ENCODE results near the gene POTEJ.
A peak's percentile ranks its signal among the peaks of the same experiment; 100 is the strongest.
"Not testable (repeated sequence)": the region's sequence is repeated elsewhere in the genome, so short reads cannot be mapped to it uniquely, and the experiment has no call there.

The POTEJ gene

DNA sequence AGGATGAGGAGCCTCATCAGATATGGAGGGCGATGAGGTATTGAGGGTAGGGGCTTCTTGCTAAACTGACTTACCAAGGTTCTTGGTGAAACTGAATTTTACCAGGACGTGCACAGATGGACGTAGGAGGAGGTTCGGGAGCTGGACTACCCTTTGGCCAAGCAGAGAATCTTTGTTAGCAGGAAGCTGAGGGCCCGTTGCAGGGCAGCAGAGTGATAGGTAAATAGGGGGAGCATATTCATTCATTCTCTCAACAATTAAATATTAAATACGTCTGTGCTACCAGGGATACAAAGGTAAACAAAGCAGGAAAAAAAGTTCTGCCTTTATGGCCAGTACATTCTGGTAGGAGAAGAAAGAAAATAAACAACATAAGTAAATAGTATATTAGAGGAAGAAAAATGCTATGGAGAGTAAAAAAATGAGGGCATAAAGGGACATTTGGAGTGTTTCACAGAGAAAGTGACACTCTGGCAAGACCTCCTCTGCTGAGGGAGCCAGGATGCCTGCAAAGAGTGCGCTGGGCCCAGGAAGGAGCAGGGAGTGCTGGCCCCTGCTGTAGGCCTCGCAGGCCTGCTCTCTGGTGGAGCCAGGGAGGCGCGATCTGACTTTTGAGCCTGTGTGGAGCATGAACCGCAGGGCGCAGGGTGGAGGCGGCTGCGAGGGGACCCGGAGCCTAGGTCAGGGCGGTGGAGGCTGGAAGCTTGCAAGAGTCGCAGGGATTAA is 2.8 kb upstream of the POTEJ start:
- DNase-seq: not testable (repeated sequence)

DNA sequence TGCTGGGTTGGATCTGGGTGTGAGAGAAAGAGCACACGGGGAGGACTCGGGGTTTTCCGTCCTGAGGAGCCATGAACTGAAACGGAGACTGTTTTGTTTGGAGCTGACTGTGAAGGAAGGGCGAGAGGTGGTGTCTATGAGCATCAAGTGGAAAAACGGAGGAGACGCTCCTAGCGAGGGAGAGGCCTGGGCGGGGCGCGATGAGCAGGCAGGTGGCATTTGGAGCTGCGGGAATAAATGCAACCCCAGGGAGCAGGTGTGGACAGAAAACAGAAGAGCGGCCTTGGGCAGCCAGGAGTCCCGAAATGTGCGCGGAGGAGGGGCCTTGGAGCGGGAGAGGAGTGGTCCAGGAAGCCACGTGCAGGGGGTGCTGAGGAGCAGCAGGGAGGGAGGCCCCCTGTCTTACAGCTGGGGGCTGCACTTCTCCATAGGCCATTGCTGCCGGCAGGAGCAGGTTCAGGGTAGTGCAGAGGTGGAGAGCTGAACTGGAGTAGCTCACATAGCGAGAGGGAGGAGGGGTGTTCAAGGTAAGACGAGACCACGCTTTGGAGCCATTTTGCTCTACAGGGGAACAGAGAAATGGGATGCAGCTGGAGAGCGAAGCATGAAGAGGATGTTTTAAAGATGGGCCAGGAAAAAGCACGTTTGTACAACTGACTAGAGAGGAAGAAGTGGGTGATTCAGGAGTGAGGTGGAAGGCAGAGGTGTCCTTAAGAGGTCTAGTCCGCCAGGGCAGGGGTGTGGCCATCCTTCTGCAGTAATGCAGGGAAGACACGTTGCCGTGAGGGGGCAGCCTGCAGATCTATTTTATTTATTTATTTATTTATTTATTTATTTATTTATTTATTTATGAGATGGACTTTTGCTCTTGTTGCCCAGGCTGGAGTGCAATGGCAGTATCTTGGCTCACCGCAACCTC is 2.0 kb upstream of the POTEJ start:
- not testable (repeated sequence) for DNase-seq

DNA sequence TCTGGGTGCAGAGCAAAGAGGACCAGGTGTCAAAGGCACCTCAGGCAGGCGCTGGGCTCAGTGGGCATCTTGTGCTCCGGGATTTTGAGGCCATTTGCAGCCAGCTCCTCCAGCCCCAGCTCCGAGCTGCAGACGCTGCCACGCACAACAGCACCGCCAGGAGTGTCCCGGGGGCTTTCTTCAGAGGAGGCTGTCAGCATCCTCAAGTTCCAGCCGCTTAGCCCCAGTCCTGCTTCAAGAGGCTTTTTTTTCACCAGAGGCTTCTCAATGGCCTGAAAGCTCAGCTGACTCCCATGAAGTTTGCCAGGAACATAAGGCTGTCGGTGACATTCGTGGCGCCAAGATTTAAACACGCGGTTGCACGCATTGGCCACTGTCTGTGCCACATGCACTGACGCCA is 754 bp upstream of the POTEJ start:
- not testable (repeated sequence) for DNase-seq

DNA sequence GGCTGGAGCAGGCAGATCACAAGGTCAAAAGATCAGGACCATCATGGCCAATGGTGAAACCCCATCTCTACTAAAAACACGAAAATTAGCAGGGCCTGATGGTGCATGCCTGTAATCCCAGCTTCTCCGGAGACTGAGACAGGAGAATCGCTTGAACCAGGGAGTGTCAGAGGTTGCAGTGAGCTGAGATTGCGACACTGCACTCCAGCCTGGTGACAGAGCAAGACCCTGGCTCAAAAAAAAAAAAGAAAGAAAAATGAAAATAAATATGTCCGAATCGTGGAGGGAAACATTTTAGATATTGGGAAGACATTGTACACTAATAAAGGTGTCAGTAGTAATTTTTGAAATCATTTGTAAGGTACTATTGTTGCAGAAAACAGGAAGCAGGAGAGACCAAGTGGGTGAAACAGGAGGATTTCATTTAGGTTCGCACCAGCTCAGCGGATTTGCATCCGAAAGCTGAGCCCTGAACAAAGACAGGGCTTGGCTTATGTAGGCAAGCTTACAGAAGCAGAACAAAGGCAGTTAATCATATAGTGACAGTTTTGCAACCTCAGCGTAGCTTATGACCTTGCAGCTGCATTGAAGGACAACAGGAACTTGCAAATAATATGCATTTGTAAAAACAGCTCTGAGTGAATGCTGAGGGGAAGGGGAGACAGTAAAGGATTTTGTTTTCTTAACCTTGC is 17.7 kb downstream of the POTEJ start:
- DNase-seq: not testable (repeated sequence)

DNA sequence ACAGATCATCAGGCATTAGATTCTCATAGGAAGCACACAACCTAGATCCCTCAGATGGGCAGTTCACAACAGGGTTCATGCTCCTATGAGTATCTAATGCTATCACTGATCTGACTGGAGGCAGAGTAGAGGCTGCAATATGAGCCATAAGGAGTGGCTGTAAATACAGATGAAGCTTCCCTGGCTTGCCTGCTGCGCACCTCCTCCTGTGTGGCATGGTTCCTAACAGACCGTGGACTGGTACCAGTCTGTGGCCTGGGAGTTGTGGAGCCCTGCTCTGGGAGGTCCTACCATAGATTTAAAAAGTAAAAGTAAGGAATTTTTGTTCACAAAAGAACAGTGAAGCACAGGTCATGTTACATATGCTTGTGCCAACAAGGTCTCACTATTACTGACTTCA is 27.7 kb downstream of the POTEJ start:
- DNase-seq: not testable (repeated sequence)

DNA sequence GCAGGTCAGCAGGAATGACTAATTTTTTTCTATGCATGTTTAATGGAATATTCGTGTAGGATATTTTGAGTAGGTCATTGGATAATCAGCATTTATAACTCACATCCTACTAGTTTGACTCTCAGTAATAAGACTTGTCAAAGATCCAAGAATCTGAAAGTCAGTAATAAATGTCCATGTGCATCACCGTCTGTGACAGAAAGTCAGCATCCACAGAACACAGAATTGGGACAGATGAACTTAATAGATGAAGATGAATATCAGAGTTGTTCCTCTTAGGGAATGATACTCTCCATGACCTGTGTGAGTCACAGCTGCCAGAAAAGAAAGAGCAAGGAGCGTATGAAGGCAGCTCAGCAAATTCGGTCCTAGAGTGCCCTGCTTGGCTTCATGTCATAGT is 30.4 kb downstream of the POTEJ start:
- DNase-seq: not testable (repeated sequence)

DNA sequence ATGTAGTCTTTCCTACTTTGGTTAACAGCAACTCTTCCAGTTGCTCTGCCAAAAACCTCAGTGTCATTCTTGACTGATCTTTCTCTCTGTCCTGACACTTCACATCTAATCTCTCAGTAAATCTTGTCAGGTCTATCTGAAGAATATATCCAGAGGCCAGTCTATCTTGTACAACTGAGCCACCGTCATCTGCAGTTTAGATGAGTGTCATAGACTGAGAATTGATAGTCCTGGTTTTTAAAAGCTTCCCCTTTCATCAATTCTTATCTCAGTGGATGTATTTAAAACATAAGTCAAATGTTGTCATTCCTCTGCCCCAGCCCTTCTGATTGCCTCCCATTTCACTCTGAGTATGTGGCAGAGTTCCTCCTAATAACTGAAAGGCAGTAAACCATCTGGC is 38.0 kb downstream of the POTEJ start:
- not testable (repeated sequence) for DNase-seq

DNA sequence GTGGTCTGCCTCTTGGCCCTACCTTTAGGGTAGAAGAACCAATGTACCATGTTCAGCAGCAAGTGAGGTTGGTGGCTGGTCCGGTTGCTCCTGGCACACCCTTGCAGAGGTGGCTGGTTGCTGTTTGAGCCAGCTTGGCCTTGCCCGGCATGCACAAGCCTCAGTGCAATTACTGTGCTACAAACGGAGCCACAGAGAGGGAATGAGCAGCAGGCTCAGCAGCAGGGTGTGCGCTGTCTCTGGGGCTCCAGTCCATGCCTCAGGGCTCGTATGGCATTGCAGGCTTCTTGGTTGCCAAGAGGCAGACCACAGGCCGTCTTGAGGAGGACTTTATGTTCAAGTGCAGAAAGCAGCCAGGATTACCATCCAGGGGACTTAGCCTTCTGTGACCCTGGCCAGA is 53.3 kb downstream of the POTEJ start:
- not testable (repeated sequence) for DNase-seq

DNA sequence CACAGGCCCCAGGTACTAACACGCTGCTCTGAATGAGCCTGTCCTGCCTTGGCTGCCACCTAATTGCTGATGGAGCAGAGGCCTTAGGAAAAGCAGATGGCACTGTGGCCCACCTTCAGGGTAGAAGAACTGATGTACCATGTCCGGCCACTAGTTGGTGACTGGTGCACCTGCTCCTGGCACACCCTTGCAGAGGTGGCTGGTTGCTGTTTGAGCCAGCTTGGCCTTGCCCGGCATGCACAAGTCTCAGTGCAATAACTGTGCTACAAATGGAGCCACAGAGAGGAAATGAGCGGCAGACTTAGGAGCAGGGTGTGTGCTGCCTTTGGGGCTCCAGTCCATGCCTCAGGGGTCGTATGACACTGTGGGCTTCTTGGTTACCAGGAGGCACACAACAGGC is 54.4 kb downstream of the POTEJ start:
- not testable (repeated sequence) for DNase-seq

DNA sequence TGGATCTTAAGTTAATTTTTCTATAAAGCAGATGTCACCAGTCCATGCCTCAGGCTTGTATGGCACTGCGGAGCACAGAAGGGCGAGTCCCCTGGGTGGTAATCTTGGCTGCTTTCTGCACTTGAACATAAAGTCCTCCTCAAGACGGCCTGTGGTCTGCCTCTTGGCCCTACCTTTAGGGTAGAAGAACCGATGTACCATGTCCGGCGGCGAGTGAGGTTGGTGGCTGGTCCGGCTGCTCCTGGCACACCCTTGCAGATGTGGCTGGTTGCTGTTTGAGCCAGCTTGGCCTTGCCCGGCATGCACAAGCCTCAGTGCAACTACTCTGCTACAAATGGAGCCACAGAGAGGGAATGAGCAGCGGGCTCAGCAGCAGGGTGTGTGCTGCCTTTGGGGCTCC is 56.3 kb downstream of the POTEJ start:
- DNase-seq: not testable (repeated sequence)

DNA sequence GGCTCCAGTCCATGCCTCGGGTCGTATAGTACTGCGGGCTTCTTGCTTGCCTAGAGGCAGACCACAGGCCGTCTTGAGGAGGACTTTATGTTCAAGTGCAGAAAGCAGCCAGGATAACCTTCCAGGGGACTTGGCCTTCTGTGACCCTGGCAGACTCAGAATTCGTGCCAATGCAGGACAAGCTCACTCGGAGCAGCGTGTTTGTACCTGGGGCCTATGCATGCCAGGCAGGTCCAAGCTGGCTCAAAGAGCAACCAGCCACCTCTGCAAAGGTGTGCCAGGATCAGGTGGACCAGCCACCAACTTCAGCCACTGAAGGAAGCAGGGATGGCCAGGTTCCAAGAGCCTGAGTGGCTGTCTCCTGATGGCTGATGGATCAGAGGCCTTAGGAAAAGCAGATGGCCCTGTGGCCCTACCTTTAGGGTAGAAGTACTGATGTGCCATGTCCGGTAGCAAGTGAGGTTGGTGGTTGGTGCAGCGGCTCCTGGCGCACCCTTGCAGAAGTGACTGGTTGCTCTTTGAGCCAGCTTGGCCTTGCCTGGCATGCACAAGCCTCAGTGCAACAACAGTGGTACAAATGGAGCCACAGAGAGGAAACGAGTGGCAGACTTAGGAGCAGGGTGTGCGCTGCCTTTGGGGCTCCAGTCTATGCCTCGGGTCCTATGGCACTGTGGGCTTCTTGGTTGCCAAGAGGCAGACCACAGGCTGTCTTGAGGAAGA is 58.9 kb downstream of the POTEJ start:
- DNase-seq: not testable (repeated sequence)

DNA sequence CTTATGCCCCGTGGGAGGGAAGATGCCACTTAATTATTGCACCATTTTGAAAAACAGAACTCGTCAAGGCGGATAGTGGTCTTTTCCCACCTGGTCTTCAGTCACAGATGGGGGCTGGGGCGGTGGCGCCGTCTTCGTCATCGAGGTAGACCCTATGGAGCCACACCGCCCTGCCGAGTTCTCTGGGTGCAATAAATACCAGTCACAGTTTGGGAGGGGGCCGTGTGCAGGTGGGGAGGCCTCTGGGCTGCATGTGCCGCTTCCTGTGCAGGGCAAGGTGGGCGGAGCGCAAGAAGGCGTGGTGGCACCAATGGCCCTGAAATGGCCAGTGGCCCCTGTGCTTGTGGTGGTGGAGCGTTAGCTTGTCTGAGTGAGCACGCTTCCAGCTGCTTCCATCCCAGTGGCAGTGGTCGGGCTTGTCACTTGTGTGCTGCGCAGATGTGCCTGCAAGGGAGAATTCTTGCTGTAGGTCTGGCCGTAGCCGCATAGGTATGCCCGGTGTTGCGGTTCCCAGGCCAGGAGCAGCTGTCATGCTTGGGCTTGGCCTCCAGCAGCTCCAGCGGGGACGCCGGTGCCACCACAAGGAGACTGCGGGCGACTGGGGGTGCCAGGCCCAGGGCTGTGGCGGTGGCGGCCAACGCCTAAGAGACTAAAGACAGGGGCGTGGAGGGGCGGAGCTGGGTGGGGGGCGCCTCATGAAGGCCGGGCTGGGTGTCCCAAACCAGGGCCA is 81.0 kb downstream of the POTEJ start:
- DNase-seq: not testable (repeated sequence)

DNA sequence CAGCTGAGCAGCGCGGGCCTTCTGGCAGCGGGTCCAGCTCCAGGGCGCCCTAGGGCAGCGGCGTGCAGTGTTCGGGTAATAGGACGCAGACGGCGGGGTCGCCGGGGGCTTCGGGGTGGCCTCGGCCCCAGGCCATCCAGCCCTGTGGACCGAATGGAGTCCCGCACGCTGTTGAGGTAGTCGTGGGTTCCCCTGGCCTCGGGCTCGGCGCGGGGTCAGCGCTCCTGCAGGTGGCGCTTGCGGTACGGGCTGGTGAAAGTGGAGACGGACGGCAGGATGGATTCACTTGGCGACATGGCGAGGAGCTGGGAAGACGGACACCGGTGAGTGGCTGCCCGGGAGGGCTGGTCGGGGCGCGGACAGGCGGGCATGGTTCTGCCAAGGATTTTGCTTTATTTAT is 82.2 kb downstream of the POTEJ start:
- peak; percentile 2 for DNase-seq

DNA sequence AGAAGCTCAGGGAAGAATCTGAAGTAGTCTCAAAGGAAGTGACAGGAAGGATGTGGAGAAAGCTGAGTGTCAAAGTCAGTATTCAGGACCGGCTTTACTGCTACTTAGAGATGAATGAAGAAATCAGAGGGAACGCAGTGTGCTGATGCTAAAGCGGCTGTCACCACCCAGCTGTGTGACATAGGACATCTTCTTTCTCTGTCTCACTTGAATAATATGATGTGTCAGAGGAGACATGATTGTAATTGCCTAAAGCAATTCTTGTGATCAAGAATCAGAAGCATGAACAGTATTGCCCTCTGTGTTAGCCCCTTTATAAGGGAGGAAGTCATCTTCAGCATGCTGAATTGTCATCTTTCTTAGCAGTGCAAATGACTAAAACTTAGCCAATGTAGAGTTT is 92.0 kb downstream of the POTEJ start:
- not testable (repeated sequence) for DNase-seq

All from fibroblast of skin of right biceps (primary cell).